H1 (cell line): Measurements from ENCODE around the gene C2CD3. TPM values are rescaled to one million over a fixed set of nuclear protein-coding genes. Genes with fewer than 3 reads are reported as not detected.

Experiments used
- CTCF ChIA-PET: fragments of 300-600 bp; sonication (Branson Sonifier 250); formaldehyde crosslinking; loops from one replicate; lab custom pipeline; 2021; ENCODE audit not compliant: partially characterized antibody; lab: Charles Lee
- POLR2A ChIA-PET: fragments of 300-600 bp; sonication (Branson Sonifier 250); formaldehyde crosslinking; loops from one replicate; lab custom pipeline; 2021; ENCODE audit warnings: inconsistent platforms; ENCODE audit not compliant: partially characterized antibody; lab: Charles Lee
- DNase-seq, 2 experiments: peaks; one replicate each; pipeline versions ENCODE4 v3.0.0 to v3.0.0-alpha.2; 2010 to 2022; ENCODE audit warnings: low spot score in 2 of 2, low read depth in 1 of 2, mixed read lengths in 1 of 2
- FAIRE-seq: peaks from 2 replicates; lab custom pipeline; 2011; peaks lifted over from hg19 to GRCh38; lab: Jason Lieb, UNC
- H2AFZ ChIP-seq: 2 replicates; pipeline ENCODE4 v1.8.1; 2012; ENCODE audit warnings: low read length, inconsistent platforms
- H2AK5ac ChIP-seq: 2 replicates; pipeline ENCODE4 v1.6.1; 2013; ENCODE audit warnings: low read depth, low read length
- H2BK120ac ChIP-seq: replicated peaks from 2 replicates; pipeline ENCODE3; 2013; ENCODE audit warnings: low read depth, low read length, inconsistent platforms
- H2BK12ac ChIP-seq: 2 replicates; pipeline ENCODE4 v1.6.1; 2013; ENCODE audit warnings: low read depth, low read length
- H2BK15ac ChIP-seq: 2 replicates; pipeline ENCODE4 v1.6.1; 2013; ENCODE audit warnings: low read length
- H2BK20ac ChIP-seq: 2 replicates; pipeline ENCODE4 v1.6.1; 2013; ENCODE audit warnings: low read length
- H2BK5ac ChIP-seq: 2 replicates; pipeline ENCODE4 v1.6.1; 2013; ENCODE audit warnings: low read depth, low read length
- H3K14ac ChIP-seq: 2 replicates; pipeline ENCODE4 v1.6.1; 2013; ENCODE audit warnings: inconsistent platforms; ENCODE audit not compliant: insufficient read length
- H3K18ac ChIP-seq: 2 replicates; pipeline ENCODE4 v1.6.1; 2013; ENCODE audit warnings: low read length; ENCODE audit errors: extremely low read depth
- H3K23ac ChIP-seq: 2 replicates; pipeline ENCODE4 v1.6.1; 2013; ENCODE audit warnings: inconsistent platforms; ENCODE audit not compliant: insufficient read length
- H3K23me2 ChIP-seq: 2 replicates; pipeline ENCODE4 v1.6.1; 2013; ENCODE audit warnings: low read depth, low read length
- H3K27ac ChIP-seq: 2 replicates; pipeline ENCODE4 v1.6.1; 2011; ENCODE audit warnings: low read depth, low read length, inconsistent platforms
- H3K27me3 ChIP-seq, 4 experiments: replicated peaks in 1 of 4; 1 replicate in 1 of 4; 2 replicates in 3 of 4; pipeline versions ENCODE4 v1.6.1 to v1.8.1; 2011 to 2013; ENCODE audit warnings: low read length in 3 of 4, mild to moderate bottlenecking in 3 of 4, inconsistent platforms in 2 of 4, mixed read lengths in 2 of 4, moderate library complexity in 1 of 4; ENCODE audit not compliant: control insufficient read depth in 3 of 4, insufficient read depth in 3 of 4; ENCODE audit errors: extremely low read depth in 1 of 4
- H3K36me3 ChIP-seq, 4 experiments: 2 replicates each; pipeline versions ENCODE4 v1.6.1 to v1.8.1; 2011 to 2013; ENCODE audit warnings: mild to moderate bottlenecking in 4 of 4, low read length in 3 of 4, moderate library complexity in 2 of 4, control low read depth in 1 of 4, inconsistent platforms in 1 of 4; ENCODE audit not compliant: insufficient read depth in 4 of 4, control insufficient read depth in 2 of 4
- H3K4ac ChIP-seq: replicated peaks from 2 replicates; pipeline ENCODE3; 2013; ENCODE audit warnings: low read length, low read depth, mixed read lengths, inconsistent platforms; ENCODE audit not compliant: insufficient read length
- H3K4me1 ChIP-seq, 4 experiments: replicated peaks in 1 of 4; 1 replicate in 1 of 4; 2 replicates in 3 of 4; pipeline versions ENCODE4 v1.6.1 to v1.8.1; 2011 to 2013; ENCODE audit warnings: low read length in 3 of 4, inconsistent platforms in 2 of 4, mixed read lengths in 1 of 4; ENCODE audit not compliant: insufficient read depth in 4 of 4, control insufficient read depth in 3 of 4
- H3K4me2 ChIP-seq, 2 experiments: 2 replicates each; pipeline versions ENCODE4 v1.6.1 to v1.8.1; 2011 to 2013; ENCODE audit warnings: low read depth in 2 of 2, low read length in 2 of 2, control low read depth in 1 of 2, inconsistent platforms in 1 of 2, mild to moderate bottlenecking in 1 of 2; ENCODE audit not compliant: insufficient read depth in 1 of 2
- H3K4me3 ChIP-seq, 4 experiments: fragments of 200-600, 300-600 bp in 1 of 4; sonication (generic), shearing (Covaris generic), sonication (Bioruptor Twin) in 1 of 4; 2 replicates each; pipeline versions ENCODE4 v1.5.1 to v1.8.1; 2011 to 2016; ENCODE audit warnings: low read length in 4 of 4, low read depth in 3 of 4, control low read depth in 2 of 4, inconsistent platforms in 2 of 4, mild to moderate bottlenecking in 2 of 4, mixed read lengths in 1 of 4, moderate library complexity in 1 of 4; ENCODE audit not compliant: insufficient read depth in 2 of 4; ENCODE audit errors: extremely low read depth in 1 of 4
- H3K56ac ChIP-seq: replicated peaks from 2 replicates; pipeline ENCODE3; 2013; ENCODE audit warnings: low read depth, mild to moderate bottlenecking, mixed read lengths, low read length, inconsistent platforms; ENCODE audit not compliant: insufficient read length
- H3K79me1 ChIP-seq: 2 replicates; pipeline ENCODE4 v1.6.1; 2013; ENCODE audit warnings: low read depth, low read length, control low read depth
- H3K79me2 ChIP-seq, 2 experiments: 2 replicates each; pipeline versions ENCODE4 v1.6.1 to v1.8.1; 2012 to 2013; ENCODE audit warnings: low read length in 2 of 2, mild to moderate bottlenecking in 2 of 2, inconsistent platforms in 1 of 2; ENCODE audit not compliant: insufficient read depth in 2 of 2, control insufficient read depth in 1 of 2
- H3K9ac ChIP-seq, 4 experiments: replicated peaks in 1 of 4; 1 replicate in 1 of 4; 2 replicates in 3 of 4; pipeline versions ENCODE4 v1.6.1 to v1.8.1; 2011 to 2013; ENCODE audit warnings: low read depth in 3 of 4, low read length in 3 of 4, control low read depth in 2 of 4, mild to moderate bottlenecking in 2 of 4, moderate library complexity in 2 of 4, inconsistent platforms in 1 of 4; ENCODE audit errors: extremely low read depth in 1 of 4
- H3K9me3 ChIP-seq, 2 experiments: 2 replicates each; pipeline versions ENCODE4 v1.6.1 to v1.8.1; 2012 to 2013; ENCODE audit warnings: mild to moderate bottlenecking in 2 of 2, moderate library complexity in 2 of 2, control low read depth in 1 of 2, inconsistent platforms in 1 of 2, low read depth in 1 of 2, low read length in 1 of 2, mixed read lengths in 1 of 2; ENCODE audit not compliant: insufficient read depth in 2 of 2
- H4K20me1 ChIP-seq, 2 experiments: replicated peaks in 1 of 2; 2 replicates each; pipeline versions ENCODE3 to v1.8.1; 2011 to 2013; ENCODE audit warnings: inconsistent platforms in 2 of 2, low read length in 2 of 2, mild to moderate bottlenecking in 1 of 2; ENCODE audit not compliant: insufficient read depth in 2 of 2, control insufficient read depth in 1 of 2
- H4K5ac ChIP-seq: 2 replicates; pipeline ENCODE4 v1.6.1; 2013; ENCODE audit warnings: low read length, low read depth, mixed read lengths, inconsistent platforms; ENCODE audit not compliant: insufficient read length
- H4K8ac ChIP-seq: 2 replicates; pipeline ENCODE4 v1.8.0; 2013; ENCODE audit warnings: mild to moderate bottlenecking, moderate library complexity, low read length, inconsistent platforms; ENCODE audit not compliant: insufficient read depth; ENCODE audit errors: extremely low read depth
- H4K91ac ChIP-seq: replicated peaks from 2 replicates; pipeline ENCODE3; 2013; ENCODE audit warnings: low read length, mixed read lengths, inconsistent platforms; ENCODE audit not compliant: insufficient read length
- ATF2 ChIP-seq: IDR thresholded peaks from 2 replicates; pipeline ENCODE4 v1.6.1; 2012; ENCODE audit warnings: low read length, inconsistent platforms
- ATF3 ChIP-seq: IDR thresholded peaks from 2 replicates; pipeline ENCODE4 v1.6.1; 2011; ENCODE audit warnings: low read depth, mild to moderate bottlenecking, low read length; ENCODE audit not compliant: insufficient read depth
- HDAC2 ChIP-seq, 2 experiments: fragments of 300-600 bp in 1 of 2; sonication (generic) in 1 of 2; IDR thresholded peaks; 2 replicates each; pipeline ENCODE4 v1.6.1; 2011 to 2012; ENCODE audit warnings: low read depth in 2 of 2, low read length in 2 of 2, mild to moderate bottlenecking in 2 of 2, moderate library complexity in 2 of 2, borderline replicate concordance in 1 of 2, inconsistent platforms in 1 of 2
- KDM4A ChIP-seq: IDR thresholded peaks from one replicate; pipeline ENCODE4 v1.7.1; 2012; ENCODE audit warnings: low read depth, mild to moderate bottlenecking, moderate library complexity, low read length, inconsistent platforms; ENCODE audit not compliant: severe bottlenecking
- NANOG ChIP-seq: IDR thresholded peaks from 2 replicates; pipeline ENCODE4 v1.6.1; 2011; ENCODE audit warnings: low read length, low read depth, mild to moderate bottlenecking, inconsistent platforms; ENCODE audit not compliant: insufficient read depth, poor library complexity, severe bottlenecking
- SP2 ChIP-seq: IDR thresholded peaks from 2 replicates; pipeline ENCODE4 v1.6.1; 2012; ENCODE audit warnings: mild to moderate bottlenecking, low read length, inconsistent platforms
- SUZ12 ChIP-seq: fragments of 200-600 bp; sonication (generic); IDR thresholded peaks from 2 replicates; pipeline ENCODE4 v1.6.1; 2012; ENCODE audit warnings: mild to moderate bottlenecking, inconsistent platforms, low read length, moderate library complexity, mixed read lengths
- WGBS, 2 experiments: shearing (Covaris generic) in 1 of 2; methylation state at CpG; one replicate each; pipeline versions ENCODE4 v1.1.6 to v1.1.7; 2013 to 2015; ENCODE audit warnings: low lambda C conversion rate in 2 of 2, mixed read lengths in 2 of 2, inconsistent platforms in 1 of 2, low coverage in 1 of 2, missing lambda C conversion rate in 1 of 2; ENCODE audit not compliant: insufficient replicate concordance in 2 of 2, insufficient coverage in 1 of 2, insufficient read length in 1 of 2; ENCODE audit errors: extremely low coverage in 1 of 2, missing lambda C conversion rate in 1 of 2; 5-methylcytosine and 5-hydroxymethylcytosine counted together
- polyA plus RNA-seq, 7 experiments: library from polyadenylated mRNA; depleted of rRNA in 3 of 7; stranded (reverse) in 5 of 7; unstranded in 2 of 7; fragments of >200 nt in 5 of 7; fragments of 200-250 nt in 2 of 7; gene quantifications; 1 replicate in 5 of 7; 2 replicates in 1 of 7; 4 replicates in 1 of 7; pipeline versions ENCODE4 v1.2.1 to v1.2.3, GENCODE V29; 2011 to 2013; ENCODE audit warnings: missing spikeins in 2 of 7, mixed read lengths in 2 of 7
- total RNA-seq: library from RNA; stranded (reverse); fragmentation: NEBNext Ultra II Directional; extraction: Animal tissue kit (Norgen Biotek cat#: 25700); gene quantifications from 2 replicates; pipeline ENCODE4 v1.2.1, GENCODE V29; 2021

C2CD3 gene
- total and polyA plus RNA-seq, 2 of the 8 experiments (the other 6 are each of a cell fraction or from before 2014, with no cell fraction given): 11.0 to 29.1 TPM

- Histone ChIP-seq H3K4ac (no peak overlapping the region), H3K27me3 (no peaks in the 10 kb centered on the region), H3K9me3 (no peaks in the 10 kb centered on the region), H4K5ac (no peak overlapping the region), H4K20me1 (no peaks in the 10 kb centered on the region), H2BK20ac (no peak overlapping the region), H2BK120ac (no peak overlapping the region), H3K27ac (no peak overlapping the region), H3K4me1 (no peaks in the 10 kb centered on the region), H3K4me3 (no peak overlapping the region), H3K18ac (no peak overlapping the region), H4K8ac (no peak overlapping the region), H3K23ac (no peak overlapping the region), H2BK12ac (no peak overlapping the region), H3K4me2 (no peak overlapping the region), H2BK15ac (no peak overlapping the region), H3K79me2 (no peaks in the 10 kb centered on the region), H2BK5ac (no peak overlapping the region), H3K14ac (no peak overlapping the region), H3K23me2 (no peaks in the 10 kb centered on the region; the same call in 1 of the 2 replicates), H3K56ac (no peak overlapping the region), H2AK5ac (no peak overlapping the region), H2AFZ (no peak overlapping the region), H3K9ac (no peak overlapping the region), H3K36me3 (peaks cover 0 to 3% (median 0%) of the 10 kb centered on the region in 4 experiments; a peak in 2 of 8 replicates), H4K91ac (no peak overlapping the region), H3K79me1 (no peaks in the 10 kb centered on the region)
- FAIRE-seq (no peak), DNase-seq (no peak)
- POLR2A ChIA-PET: no interaction called here
- CTCF ChIA-PET: no interaction called here
- 86% methylated on average over 7 of the region's 7 CpGs; no CpG with 5 or more reads in 1 of the 2 experiments for WGBS, 2 experiments
- TF ChIP-seq SUZ12 (no peak), SP2 (no peak), HDAC2 (IDR thresholded peaks at IDR 0.05; ENCODE audit: borderline replicate concordance in 1 of 2, low read depth in 2 of 2, low read length in 2 of 2) (no peak), KDM4A (no peak), NANOG (no peak), ATF3 (no peak), ATF2 (no peak)
Observed at GRCh38 chr11:74025467-74026166, 145.2 kb downstream of the C2CD3 start.
